Neuronal stem cell (in vitro differentiated cells): ENCODE results near the gene KRT73.

Source experiments
- DNase-seq: peaks from one replicate; pipeline ENCODE4 v3.0.0-alpha.2; 2013; ENCODE audit warnings: low spot score
- H2AFZ ChIP-seq: one replicate; pipeline ENCODE4 v1.6.1; 2013; ENCODE audit warnings: mild to moderate bottlenecking, low read length, inconsistent platforms
- H2AK5ac ChIP-seq: 2 replicates; pipeline ENCODE4 v1.6.1; 2013; ENCODE audit warnings: low read depth, mild to moderate bottlenecking, inconsistent platforms, low read length, moderate library complexity, mixed read lengths
- H2BK120ac ChIP-seq: 2 replicates; pipeline ENCODE4 v1.6.1; 2013; ENCODE audit warnings: low read depth, mild to moderate bottlenecking, inconsistent platforms, low read length, moderate library complexity, mixed read lengths
- H2BK12ac ChIP-seq: one replicate; pipeline ENCODE4 v1.6.1; 2013; ENCODE audit warnings: low read length, inconsistent platforms
- H2BK15ac ChIP-seq: 2 replicates; pipeline ENCODE4 v1.6.1; 2013; ENCODE audit warnings: mild to moderate bottlenecking, low read length, inconsistent platforms, mixed read lengths
- H2BK5ac ChIP-seq: one replicate; pipeline ENCODE4 v1.6.1; 2013; ENCODE audit warnings: inconsistent platforms, mild to moderate bottlenecking, low read length, moderate library complexity
- H3K14ac ChIP-seq: one replicate; pipeline ENCODE4 v1.6.1; 2013; ENCODE audit warnings: low read length, inconsistent platforms
- H3K18ac ChIP-seq: 2 replicates; pipeline ENCODE4 v1.6.1; 2013; ENCODE audit warnings: low read length, inconsistent platforms
- H3K23ac ChIP-seq: 2 replicates; pipeline ENCODE4 v1.6.1; 2013; ENCODE audit warnings: low read depth, mild to moderate bottlenecking, mixed read lengths, low read length, inconsistent platforms; ENCODE audit not compliant: poor library complexity
- H3K27ac ChIP-seq: replicated peaks from 3 replicates; pipeline ENCODE4 v1.5.1; 2013; ENCODE audit warnings: low read length, inconsistent platforms
- H3K27me3 ChIP-seq, 3 experiments: 2 replicates each; pipeline ENCODE4 v1.6.1; 2013; ENCODE audit warnings: low read length in 3 of 3, mild to moderate bottlenecking in 2 of 3, inconsistent platforms in 1 of 3, low read depth in 1 of 3, mixed read lengths in 1 of 3, moderate library complexity in 1 of 3; ENCODE audit not compliant: control insufficient read depth in 3 of 3, insufficient read depth in 3 of 3
- H3K36me3 ChIP-seq, 2 donors: replicated peaks in 1 of 2; 2 replicates each; pipeline ENCODE4 v1.6.1; 2013; ENCODE audit warnings: low read length in 2 of 2; ENCODE audit not compliant: control insufficient read depth in 2 of 2, insufficient read depth in 2 of 2
- H3K4ac ChIP-seq: 2 replicates; pipeline ENCODE4 v1.6.1; 2013; ENCODE audit warnings: inconsistent platforms, mild to moderate bottlenecking, low read length, moderate library complexity
- H3K4me1 ChIP-seq, 2 donors: 1 replicate in 1 of 2; 2 replicates in 1 of 2; pipeline ENCODE4 v1.6.1; 2013; ENCODE audit warnings: low read length in 2 of 2, low read depth in 1 of 2; ENCODE audit not compliant: control insufficient read depth in 2 of 2, insufficient read depth in 1 of 2
- H3K4me2 ChIP-seq: one replicate; pipeline ENCODE4 v1.6.1; 2013; ENCODE audit warnings: mild to moderate bottlenecking, low read length, inconsistent platforms; ENCODE audit not compliant: insufficient read depth, poor library complexity, severe bottlenecking
- H3K4me3 ChIP-seq, 2 donors: 2 replicates each; pipeline ENCODE4 v1.5.1; 2013; ENCODE audit warnings: low read length in 2 of 2, mild to moderate bottlenecking in 2 of 2, inconsistent platforms in 1 of 2, moderate library complexity in 1 of 2
- H3K79me1 ChIP-seq: one replicate; pipeline ENCODE4 v1.6.1; 2013; ENCODE audit warnings: low read depth, mild to moderate bottlenecking, inconsistent platforms, low read length, moderate library complexity
- H3K9ac ChIP-seq: one replicate; pipeline ENCODE4 v1.6.1; 2013; ENCODE audit warnings: mild to moderate bottlenecking, low read depth, low read length, inconsistent platforms; ENCODE audit not compliant: poor library complexity
- H3K9me3 ChIP-seq, 2 donors: replicated peaks in 1 of 2; 2 replicates each; pipeline versions ENCODE3 to v1.6.1; 2013; ENCODE audit warnings: low read length in 2 of 2, mild to moderate bottlenecking in 2 of 2, inconsistent platforms in 1 of 2, low read depth in 1 of 2, mixed read lengths in 1 of 2, moderate library complexity in 1 of 2; ENCODE audit not compliant: control insufficient read depth in 2 of 2, insufficient read depth in 1 of 2
- H4K8ac ChIP-seq: one replicate; pipeline ENCODE4 v1.6.1; 2013; ENCODE audit warnings: low read depth, mild to moderate bottlenecking, inconsistent platforms, low read length, moderate library complexity
- H4K91ac ChIP-seq: one replicate; pipeline ENCODE4 v1.6.1; 2013; ENCODE audit warnings: low read length, low read depth, mild to moderate bottlenecking, inconsistent platforms; ENCODE audit not compliant: poor library complexity
- WGBS, 2 donors: extraction: QIAGEN DNeasy Blood & Tissue Kit; methylation state at CpG; one replicate each; pipeline ENCODE4 v1.1.7; 2013; ENCODE audit warnings: missing lambda C conversion rate in 2 of 2, mixed read lengths in 1 of 2; ENCODE audit not compliant: insufficient read length in 2 of 2, insufficient replicate concordance in 1 of 2; ENCODE audit errors: extremely low coverage in 2 of 2; 5-methylcytosine and 5-hydroxymethylcytosine counted together

KRT73 gene

GRCh38 chr12:52606096-52606495, 12.3 kb downstream of the KRT73 start:
- Histone ChIP-seq H3K4me2 (no peak overlapping the region), H3K27ac (no peak overlapping the region), H3K79me1 (no peaks in the 10 kb centered on the region), H2AK5ac (no peak overlapping the region), H3K36me3 (no peaks in the 10 kb centered on the region), H3K18ac (no peak overlapping the region), H2BK120ac (no peak overlapping the region), H3K4me3 (no peak overlapping the region), H2BK15ac (no peak overlapping the region), H2BK5ac (no peak overlapping the region), H2BK12ac (no peak overlapping the region), H3K14ac (no peak overlapping the region), H3K9ac (no peak overlapping the region), H3K23ac (no peak overlapping the region), H4K91ac (no peak overlapping the region), H3K27me3 (peaks cover 0 to 5% (median 0%) of the 10 kb centered on the region in 3 experiments), H3K4ac (no peak overlapping the region), H3K9me3 (no peaks in the 10 kb centered on the region), H2AFZ (no peak overlapping the region), H3K4me1 (no peaks in the 10 kb centered on the region), H4K8ac (no peak overlapping the region)
- DNase-seq = no peak
- WGBS, 2 donors = no CpG with 5 or more reads among the region's 3 CpGs

GRCh38 chr12:52605542-52605941, 12.8 kb downstream of the KRT73 start:
- H3K23ac ChIP-seq = no peak overlapping the region
- DNase-seq = no peak

GRCh38 chr12:52604859-52605258, 13.5 kb downstream of the KRT73 start:
- no peak overlapping the region for H4K91ac ChIP-seq
- H3K36me3 ChIP-seq = no peaks in the 10 kb centered on the region
- H3K23ac ChIP-seq = no peak overlapping the region
- H3K4ac ChIP-seq = no peak overlapping the region
- no peak overlapping the region for H3K27ac ChIP-seq
- no peak overlapping the region for H2AK5ac ChIP-seq
- no peak overlapping the region for H3K18ac ChIP-seq
- no peaks in the 10 kb centered on the region for H3K4me1 ChIP-seq
- H3K4me3 ChIP-seq = no peak overlapping the region
- H3K14ac ChIP-seq = no peak overlapping the region
- no peak overlapping the region for H3K4me2 ChIP-seq
- DNase-seq = no peak
- no peak overlapping the region for H4K8ac ChIP-seq
- H2BK120ac ChIP-seq = no peak overlapping the region
- H3K9ac ChIP-seq = no peak overlapping the region
- peaks cover 0 to 5% (median 0%) of the 10 kb centered on the region in 3 experiments for H3K27me3 ChIP-seq
- H3K9me3 ChIP-seq = no peaks in the 10 kb centered on the region
- no peak overlapping the region for H2BK5ac ChIP-seq
- H2BK12ac ChIP-seq = no peak overlapping the region
- no peak overlapping the region for H2BK15ac ChIP-seq
- no peak overlapping the region for H2AFZ ChIP-seq
- no peaks in the 10 kb centered on the region for H3K79me1 ChIP-seq

More at GRCh38 chr12:52605542-52605941, 12.8 kb downstream of the KRT73 start:
- Histone ChIP-seq H3K9ac (no peak overlapping the region), H3K14ac (no peak overlapping the region), H2BK5ac (no peak overlapping the region), H3K9me3 (no peaks in the 10 kb centered on the region), H2AK5ac (no peak overlapping the region), H2BK120ac (no peak overlapping the region), H3K4me1 (no peaks in the 10 kb centered on the region), H2BK12ac (no peak overlapping the region), H4K91ac (no peak overlapping the region), H2AFZ (no peak overlapping the region), H2BK15ac (no peak overlapping the region), H3K27ac (no peak overlapping the region), H3K79me1 (no peaks in the 10 kb centered on the region), H3K27me3 (peaks cover 0 to 5% (median 0%) of the 10 kb centered on the region in 3 experiments), H3K18ac (no peak overlapping the region), H3K4ac (no peak overlapping the region), H3K4me3 (no peak overlapping the region), H3K4me2 (no peak overlapping the region), H3K36me3 (no peaks in the 10 kb centered on the region), H4K8ac (no peak overlapping the region)
- no CpG with 5 or more reads among the region's 1 CpG for WGBS, 2 donors

- Histone ChIP-seq H3K23ac (no peak overlapping the region), H3K9ac (no peak overlapping the region), H2AK5ac (no peak overlapping the region), H3K27me3 (no peaks in the 10 kb centered on the region), H3K18ac (no peak overlapping the region), H3K4ac (no peak overlapping the region), H3K79me1 (no peaks in the 10 kb centered on the region), H2BK12ac (no peak overlapping the region), H3K9me3 (no peaks in the 10 kb centered on the region), H4K91ac (no peak overlapping the region), H2AFZ (no peak overlapping the region), H3K4me3 (no peak overlapping the region), H2BK5ac (no peak overlapping the region), H3K4me2 (no peak overlapping the region), H2BK15ac (no peak overlapping the region), H3K27ac (no peak overlapping the region), H2BK120ac (no peak overlapping the region), H3K4me1 (no peaks in the 10 kb centered on the region), H3K36me3 (no peaks in the 10 kb centered on the region), H4K8ac (no peak overlapping the region), H3K14ac (no peak overlapping the region)
- no peak for DNase-seq
- WGBS, 2 donors = no CpG with 5 or more reads among the region's 2 CpGs
Observed at GRCh38 chr12:52603314-52603713, 15.0 kb downstream of the KRT73 start.
